Measurements from ENCODE around the gene EMC7.

EMC7 gene

DNA sequence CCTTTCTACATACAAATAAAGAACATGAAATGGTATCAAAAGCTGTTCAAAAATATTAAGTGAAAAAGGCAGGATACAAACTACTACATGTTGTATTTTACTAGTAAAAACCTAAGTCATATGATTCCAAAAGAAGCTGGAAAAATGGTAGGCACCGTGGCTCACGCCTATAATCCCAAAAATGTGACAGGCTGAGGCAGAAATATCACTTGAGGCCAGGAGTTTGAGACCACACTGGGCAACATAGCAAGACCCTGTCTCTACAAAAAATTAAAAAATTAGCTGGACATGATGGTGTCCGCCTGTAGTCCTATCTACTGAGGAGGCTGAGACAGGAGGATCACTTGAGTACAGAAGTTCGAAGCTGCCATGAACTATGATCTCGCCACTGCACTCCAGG, 1.7 kb downstream of the EMC7 start:
- DNase-seq (ENCODE audit: low read depth) = no peak
- no peak for TF ChIP-seq CTCF (IDR thresholded peaks at IDR 0.05; ENCODE audit: low read depth, low read length, missing control alignments)
- no peak overlapping the region for H3K4me3 ChIP-seq (ENCODE audit: low read depth, low read length)

GRCh38 chr15:34085746-34086145, 15.9 kb downstream of the EMC7 start:
- no peak for TF ChIP-seq CTCF (IDR thresholded peaks at IDR 0.05; ENCODE audit: low read depth, low read length, missing control alignments)
- no peak overlapping the region for H3K4me3 ChIP-seq (ENCODE audit: low read depth, low read length)
- no peak for DNase-seq (ENCODE audit: low read depth)

GRCh38 chr15:34084086-34084485, 17.6 kb downstream of the EMC7 start:
- no peak for TF ChIP-seq CTCF (IDR thresholded peaks at IDR 0.05; ENCODE audit: low read depth, low read length, missing control alignments)
- DNase-seq (ENCODE audit: low read depth) = no peak
- no peak overlapping the region for H3K4me3 ChIP-seq (ENCODE audit: low read depth, low read length)

GRCh38 chr15:34079904-34080303, 21.8 kb downstream of the EMC7 start:
- TF ChIP-seq CTCF (IDR thresholded peaks at IDR 0.05; ENCODE audit: low read depth, low read length, missing control alignments) = no peak
- no peak for DNase-seq (ENCODE audit: low read depth)
- H3K4me3 ChIP-seq (ENCODE audit: low read depth, low read length) = no peak overlapping the region

GRCh38 chr15:34078900-34079299, 22.8 kb downstream of the EMC7 start:
- no peak overlapping the region for H3K4me3 ChIP-seq (ENCODE audit: low read depth, low read length)
- TF ChIP-seq CTCF (IDR thresholded peaks at IDR 0.05; ENCODE audit: low read depth, low read length, missing control alignments) = no peak
- DNase-seq (ENCODE audit: low read depth) = no peak

GRCh38 chr15:34076785-34077184, 24.9 kb downstream of the EMC7 start:
- no peak for DNase-seq (ENCODE audit: low read depth)
- no peak for TF ChIP-seq CTCF (IDR thresholded peaks at IDR 0.05; ENCODE audit: low read depth, low read length, missing control alignments)

GRCh38 chr15:34070003-34070402, 31.7 kb downstream of the EMC7 start:
- H3K4me3 ChIP-seq (ENCODE audit: low read depth, low read length) = no peak overlapping the region
- no peak for TF ChIP-seq CTCF (IDR thresholded peaks at IDR 0.05; ENCODE audit: low read depth, low read length, missing control alignments)
- DNase-seq (ENCODE audit: low read depth) = no peak

More at GRCh38 chr15:34076785-34077184, 24.9 kb downstream of the EMC7 start:
- H3K4me3 ChIP-seq (ENCODE audit: low read depth, low read length) = no peak overlapping the region

Data from GM12864 (cell line).